Neural cell (in vitro differentiated cells): Measurements from ENCODE around the gene RELN. TPM values are rescaled to one million over a fixed set of nuclear protein-coding genes. Genes with fewer than 3 reads are reported as not detected.

ENCODE experiments used
- H2AFZ ChIP-seq: fragments of 200-600, 300-800 bp; sonication (generic), shearing (Covaris generic); 2 replicates; pipeline ENCODE4 v1.6.0; 2014; ENCODE audit warnings: low read depth, mild to moderate bottlenecking, antibody characterized with exemption, low read length, moderate library complexity
- H3F3A ChIP-seq: fragments of 200-600 bp; shearing (Covaris generic); 2 replicates; pipeline ENCODE4 v1.6.1; 2016; ENCODE audit warnings: mild to moderate bottlenecking, moderate library complexity, mixed read lengths, antibody characterized with exemption, low read length; ENCODE audit not compliant: insufficient read depth, poor library complexity, severe bottlenecking
- H3K27ac ChIP-seq: fragments of 200-600, 300-800 bp; sonication (generic), shearing (Covaris generic); 2 replicates; pipeline ENCODE4 v1.5.1; 2014; ENCODE audit warnings: mild to moderate bottlenecking, low read length, moderate library complexity
- H3K27me3 ChIP-seq: fragments of 300-800, 200-600 bp; sonication (generic), shearing (Covaris generic); 2 replicates; pipeline ENCODE4 v1.6.0; 2014; ENCODE audit warnings: mild to moderate bottlenecking, low read depth, low read length, moderate library complexity; ENCODE audit not compliant: insufficient read depth
- H3K36me3 ChIP-seq: fragments of 300-800, 200-600 bp; sonication (generic), shearing (Covaris generic); 2 replicates; pipeline ENCODE4 v1.5.1; 2014; ENCODE audit warnings: mild to moderate bottlenecking, antibody characterized with exemption, low read length, moderate library complexity; ENCODE audit not compliant: insufficient read depth
- H3K4me2 ChIP-seq: fragments of 300-800, 200-600 bp; sonication (generic), shearing (Covaris generic); 2 replicates; pipeline ENCODE4 v1.6.0; 2014; ENCODE audit warnings: mild to moderate bottlenecking, low read length
- H3K4me3 ChIP-seq: fragments of 300-800, 200-600 bp; sonication (generic), shearing (Covaris generic); 2 replicates; pipeline ENCODE4 v1.5.1; 2014; ENCODE audit warnings: mild to moderate bottlenecking, low read length, moderate library complexity
- H3K79me2 ChIP-seq: fragments of 200-600 bp; shearing (Covaris generic); replicated peaks from 2 replicates; pipeline ENCODE4 v1.6.0; 2014; ENCODE audit warnings: mild to moderate bottlenecking, low read length, moderate library complexity; ENCODE audit not compliant: insufficient read depth
- H3K9ac ChIP-seq: fragments of 300-800, 200-600 bp; sonication (generic), shearing (Covaris generic); 2 replicates; pipeline ENCODE4 v1.6.1; 2016; ENCODE audit warnings: mild to moderate bottlenecking, low read length, mixed read lengths
- H3K9me2 ChIP-seq: fragments of 200-600 bp; shearing (Covaris generic); 2 replicates; pipeline ENCODE4 v1.6.1; 2016; ENCODE audit warnings: mild to moderate bottlenecking, low read length, mixed read lengths; ENCODE audit not compliant: insufficient read depth
- H3K9me3 ChIP-seq: fragments of 200-600, 300-800 bp; sonication (generic), shearing (Covaris generic); 2 replicates; pipeline ENCODE4 v1.6.1; 2016; ENCODE audit warnings: mild to moderate bottlenecking, mixed run types, low read length, moderate library complexity, mixed read lengths
- H4K20me1 ChIP-seq: fragments of 200-600 bp; shearing (Covaris generic); 2 replicates; pipeline ENCODE4 v1.6.1; 2016; ENCODE audit warnings: mild to moderate bottlenecking, mixed run types; ENCODE audit not compliant: insufficient read depth
- EP300 ChIP-seq: fragments of 450-650 bp; conservative IDR thresholded peaks from 2 replicates; pipeline ENCODE4 v1.6.1; 2014; ENCODE audit warnings: antibody characterized with exemption, mild to moderate bottlenecking, moderate library complexity; ENCODE audit not compliant: poor library complexity, severe bottlenecking
- EZH2 ChIP-seq: fragments of 200-600, 300-800 bp; shearing (Covaris generic), sonication (generic); IDR thresholded peaks from 2 replicates; pipeline ENCODE4 v1.6.1; 2014; ENCODE audit warnings: antibody characterized with exemption, low read length, borderline replicate concordance, mild to moderate bottlenecking; ENCODE audit not compliant: insufficient read depth, poor library complexity, severe bottlenecking
- POLR2AphosphoS5 ChIP-seq: IDR thresholded peaks from 2 replicates; pipeline ENCODE4 v1.6.1; 2012
- RAD21 ChIP-seq: fragments of 450-650 bp; conservative IDR thresholded peaks from 2 replicates; pipeline ENCODE4 v1.6.1; 2014; ENCODE audit warnings: antibody characterized with exemption, mild to moderate bottlenecking, moderate library complexity
- SMC3 ChIP-seq: fragments of 450-650 bp; conservative IDR thresholded peaks from 2 replicates; pipeline ENCODE4 v1.6.1; 2014; ENCODE audit warnings: antibody characterized with exemption, mild to moderate bottlenecking, moderate library complexity; ENCODE audit not compliant: poor library complexity
- TAF1 ChIP-seq: IDR thresholded peaks from 2 replicates; pipeline ENCODE4 v1.6.1; 2012; ENCODE audit warnings: low read depth
- polyA plus RNA-seq: library from polyadenylated mRNA; depleted of rRNA; stranded (reverse); fragments of >200 nt; gene quantifications from 2 replicates; pipeline ENCODE4 v1.2.3, GENCODE V29; 2014
- TF ChIP-seq, protein P1 (sequence below): fragments of 450-650 bp; IDR thresholded peaks from 2 replicates; pipeline ENCODE4 v1.5.1; 2014; ENCODE audit warnings: antibody characterized with exemption, mild to moderate bottlenecking, moderate library complexity; ENCODE audit not compliant: poor library complexity, severe bottlenecking

Gene RELN
- polyA plus RNA-seq, 1 donor from 2014 or later = 178 TPM

DNA sequence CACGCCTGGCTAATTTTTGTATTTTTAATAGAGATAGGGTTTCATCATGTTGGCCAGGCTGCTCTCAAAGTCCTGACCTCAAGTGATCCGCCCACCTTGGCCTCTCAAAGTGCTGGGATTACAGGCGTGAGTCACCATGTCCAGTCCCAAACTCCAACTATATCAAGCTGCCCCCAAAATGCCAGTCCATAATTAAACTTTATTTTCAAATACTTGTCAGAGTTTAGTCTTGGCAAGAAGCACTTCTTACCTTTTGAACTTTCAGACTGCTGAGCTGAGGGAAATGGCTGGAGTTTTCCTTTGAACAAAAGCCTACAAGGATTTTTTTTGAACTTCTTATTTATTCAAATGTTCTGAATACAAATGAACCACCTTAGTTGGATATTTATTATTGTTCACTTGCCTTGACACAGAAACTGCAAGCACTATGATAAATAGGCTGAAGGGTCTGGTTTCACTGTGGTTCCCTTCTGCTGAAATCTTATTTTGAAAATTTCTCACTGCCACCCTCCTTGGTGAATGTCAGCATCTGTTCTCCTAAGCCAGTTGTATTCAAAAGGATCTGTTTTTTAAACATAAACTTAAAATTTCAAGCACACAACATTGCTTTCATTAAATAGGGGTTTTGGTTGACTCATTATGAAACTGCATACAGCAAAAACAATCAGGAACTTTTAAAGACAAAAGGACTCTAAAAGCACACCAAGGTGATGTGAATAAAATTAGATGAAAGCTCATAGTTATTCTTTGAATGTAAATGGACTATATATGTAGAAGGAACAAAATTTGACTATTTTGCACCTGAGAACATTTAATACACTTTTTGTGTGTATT lies 441.8 kb downstream of the RELN start:
- Histone ChIP-seq H3K4me2 (no peak overlapping the region), H3K27ac (no peak overlapping the region), H3K27me3 (no peaks in the 10 kb centered on the region), H3K9me3 (no peaks in the 10 kb centered on the region), H4K20me1 (no peaks in the 10 kb centered on the region), H3K9me2 (no peaks in the 10 kb centered on the region), H3F3A (no peaks in the 10 kb centered on the region), H3K9ac (no peak overlapping the region), H3K36me3 (peaks cover 5% of the 10 kb centered on the region), H3K4me3 (no peak overlapping the region), H2AFZ (no peak overlapping the region), H3K79me2 (no peaks in the 10 kb centered on the region)
- TF ChIP-seq POLR2AphosphoS5 (no peak), TAF1 (no peak), RAD21 (no peak), EP300 (no peak), EZH2 (no peak)

- Histone ChIP-seq H3K9me2 (no peaks in the 10 kb centered on the region), H3K9ac (no peak overlapping the region), H3K4me3 (no peak overlapping the region), H3K27me3 (no peaks in the 10 kb centered on the region), H3K79me2 (no peaks in the 10 kb centered on the region), H3K36me3 (peaks cover 17% of the 10 kb centered on the region), H3K4me2 (no peak overlapping the region), H3K27ac (no peak overlapping the region), H3K9me3 (no peaks in the 10 kb centered on the region), H4K20me1 (no peaks in the 10 kb centered on the region), H2AFZ (no peak overlapping the region), H3F3A (no peaks in the 10 kb centered on the region)
- TF ChIP-seq, protein P1, sequence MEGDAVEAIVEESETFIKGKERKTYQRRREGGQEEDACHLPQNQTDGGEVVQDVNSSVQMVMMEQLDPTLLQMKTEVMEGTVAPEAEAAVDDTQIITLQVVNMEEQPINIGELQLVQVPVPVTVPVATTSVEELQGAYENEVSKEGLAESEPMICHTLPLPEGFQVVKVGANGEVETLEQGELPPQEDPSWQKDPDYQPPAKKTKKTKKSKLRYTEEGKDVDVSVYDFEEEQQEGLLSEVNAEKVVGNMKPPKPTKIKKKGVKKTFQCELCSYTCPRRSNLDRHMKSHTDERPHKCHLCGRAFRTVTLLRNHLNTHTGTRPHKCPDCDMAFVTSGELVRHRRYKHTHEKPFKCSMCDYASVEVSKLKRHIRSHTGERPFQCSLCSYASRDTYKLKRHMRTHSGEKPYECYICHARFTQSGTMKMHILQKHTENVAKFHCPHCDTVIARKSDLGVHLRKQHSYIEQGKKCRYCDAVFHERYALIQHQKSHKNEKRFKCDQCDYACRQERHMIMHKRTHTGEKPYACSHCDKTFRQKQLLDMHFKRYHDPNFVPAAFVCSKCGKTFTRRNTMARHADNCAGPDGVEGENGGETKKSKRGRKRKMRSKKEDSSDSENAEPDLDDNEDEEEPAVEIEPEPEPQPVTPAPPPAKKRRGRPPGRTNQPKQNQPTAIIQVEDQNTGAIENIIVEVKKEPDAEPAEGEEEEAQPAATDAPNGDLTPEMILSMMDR = no peak
- TF ChIP-seq EP300 = no peak
Measured at GRCh38 chr7:103542470-103542869, 447.0 kb downstream of the RELN start.

DNA sequence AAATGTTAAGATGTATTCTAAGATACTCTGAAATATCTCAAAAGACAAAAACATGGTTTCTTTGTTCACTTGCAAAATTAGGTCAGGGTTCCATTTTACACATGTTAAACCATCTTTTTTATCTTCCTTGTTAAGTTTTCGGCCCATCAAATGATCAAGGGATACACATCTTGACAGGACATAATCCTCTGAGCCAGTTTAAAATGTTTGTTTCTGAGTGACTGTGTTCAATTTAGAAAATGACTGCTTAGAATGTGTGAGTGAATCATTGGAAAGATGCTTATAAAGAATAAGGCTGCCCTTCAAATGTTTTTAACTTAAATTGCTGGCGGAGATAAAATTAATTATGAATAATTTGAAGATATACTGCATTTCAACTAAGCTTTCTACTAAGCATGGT lies 447.5 kb downstream of the RELN start:
- Histone ChIP-seq H3K9me2 (no peaks in the 10 kb centered on the region), H3K9me3 (no peaks in the 10 kb centered on the region), H4K20me1 (no peaks in the 10 kb centered on the region), H3K36me3 (peaks cover 16% of the 10 kb centered on the region), H3K27me3 (no peaks in the 10 kb centered on the region), H3K79me2 (no peaks in the 10 kb centered on the region), H2AFZ (no peak overlapping the region), H3K27ac (no peak overlapping the region), H3K4me2 (no peak overlapping the region), H3K4me3 (no peak overlapping the region), H3F3A (no peaks in the 10 kb centered on the region), H3K9ac (no peak overlapping the region)
- TF ChIP-seq SMC3 (no peak), EP300 (no peak)
- TF ChIP-seq, protein P1 = no peak
